GM12891 (cell line): ENCODE measurements around the gene JMJD8.

ENCODE experiments used
- PAX5 ChIP-seq: IDR thresholded peaks from 2 replicates; pipeline ENCODE4 v1.6.1; 2011; ENCODE audit warnings: low read length, moderate library complexity, mild to moderate bottlenecking; ENCODE audit not compliant: insufficient read depth, severe bottlenecking
- POLR2A ChIP-seq: IDR thresholded peaks from 2 replicates; pipeline ENCODE4 v1.6.1; 2011; ENCODE audit warnings: low read depth, low read length, control low read depth
- POLR2AphosphoS5 ChIP-seq: IDR thresholded peaks from 2 replicates; pipeline ENCODE4 v1.6.1; 2011; ENCODE audit warnings: low read depth, low read length, control low read depth
- POU2F2 ChIP-seq: IDR thresholded peaks from 2 replicates; pipeline ENCODE4 v1.6.1; 2011; ENCODE audit warnings: low read depth, mild to moderate bottlenecking, control low read depth, low read length, moderate library complexity
- SPI1 ChIP-seq: IDR thresholded peaks from 2 replicates; pipeline ENCODE4 v1.6.1; 2011; ENCODE audit warnings: low read depth, low read length, control low read depth
- TAF1 ChIP-seq: IDR thresholded peaks from 2 replicates; pipeline ENCODE4 v1.6.1; 2011; ENCODE audit warnings: low read depth, low read length, control low read depth

GRCh38 chr16:733382-734207 lies 49.5 kb upstream of the JMJD8 start:
- no peak for TF ChIP-seq POLR2AphosphoS5
- TF ChIP-seq POLR2A, result no peak
- no peak for TF ChIP-seq TAF1
- no peak for TF ChIP-seq POU2F2
- no peak for TF ChIP-seq SPI1
- no peak for TF ChIP-seq PAX5
